UCSD-AML1 (cell line): ENCODE results near the gene TTC33.
"Not testable (repeated sequence)": the region's sequence is repeated elsewhere in the genome, so short reads cannot be mapped to it uniquely, and the experiment has no call there.

Source experiments
- DNase-seq: peaks from one replicate; lab custom pipeline; 2025; ENCODE audit not compliant: unreplicated experiment; lab: John Stamatoyannopoulos, UW

Gene TTC33

GRCh38 chr5:40680741-40681362, 74.9 kb downstream of the TTC33 start:
- peak; percentile 63 for DNase-seq

- peak; percentile 44 for DNase-seq
Observed at GRCh38 chr5:40679913-40680681, 75.7 kb downstream of the TTC33 start, which contains the start of gene PTGER4. PTGER4 (plus strand) TSS chr5:40679915; CDS start chr5:40680994, 1,079 bp downstream.

DNA sequence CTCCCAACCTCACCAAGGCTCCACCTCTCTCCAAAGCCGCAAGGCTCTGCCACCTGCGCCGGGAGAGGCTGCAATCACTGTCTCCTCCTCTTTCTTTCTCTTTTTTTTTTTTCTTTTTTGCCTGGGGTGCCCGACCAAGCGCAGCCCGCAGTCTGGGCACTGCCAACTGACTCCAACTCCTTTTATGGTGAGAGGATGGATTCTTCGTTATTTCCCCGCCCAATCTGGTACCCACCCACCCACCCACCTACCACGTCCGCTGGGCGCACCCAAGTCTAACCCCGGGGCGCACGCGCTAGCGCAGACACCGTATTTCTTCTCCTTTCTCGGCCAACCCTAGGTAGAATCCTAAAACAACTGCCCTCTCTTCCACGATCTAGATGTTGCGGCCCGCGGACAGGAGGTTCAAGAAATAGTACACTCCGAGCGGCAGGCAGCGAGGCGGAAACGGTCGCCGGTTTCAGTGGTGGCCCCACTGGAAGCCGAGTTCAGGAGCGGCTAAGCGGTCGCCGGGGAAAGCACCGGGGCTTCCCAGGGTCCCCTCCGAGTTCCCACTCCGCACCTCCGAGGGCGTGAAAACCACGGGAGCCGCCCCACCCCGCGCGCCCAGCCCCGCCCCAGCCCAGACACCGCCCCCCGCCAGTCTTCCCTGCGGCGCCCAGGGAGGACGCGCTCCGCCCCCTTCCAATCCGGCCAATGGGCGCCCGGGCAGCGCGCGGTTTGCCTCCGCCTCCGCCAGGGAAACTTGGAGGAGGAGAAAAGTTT, 76.4 kb downstream of the TTC33 start:
- peak; percentile 95 for DNase-seq

DNA sequence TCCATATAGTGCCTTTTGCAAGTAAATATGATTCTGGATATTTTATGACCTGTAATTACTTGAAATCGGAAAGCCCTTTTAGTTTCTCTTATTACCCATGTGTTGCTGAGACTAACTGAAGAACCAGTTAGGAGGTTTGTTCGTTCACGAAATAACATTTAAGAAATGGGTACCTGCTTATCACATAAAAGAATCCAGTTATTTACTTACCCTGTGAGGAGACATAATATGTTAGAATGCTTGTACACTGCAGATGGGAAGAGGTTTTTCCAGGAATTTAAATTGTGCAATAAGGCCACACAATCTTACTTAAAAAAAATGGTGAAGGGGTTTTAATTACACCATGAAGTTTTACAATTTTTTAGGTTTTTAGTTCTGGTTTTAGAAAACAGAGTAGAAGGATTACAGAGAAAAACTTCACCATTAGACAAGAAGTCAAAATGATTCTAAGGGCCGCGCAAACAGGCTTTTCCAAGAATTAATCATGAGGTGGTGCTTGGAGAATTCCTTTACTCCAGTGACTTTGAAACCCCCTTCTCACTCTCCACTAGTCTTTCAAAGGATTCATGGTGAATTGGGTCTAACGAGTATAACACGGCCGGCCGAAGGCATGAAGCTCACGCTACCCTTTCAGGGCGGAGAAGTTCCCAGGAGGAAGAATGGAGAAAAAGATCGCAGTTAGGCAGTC, 77.2 kb downstream of the TTC33 start:
- DNase-seq: no peak

DNA sequence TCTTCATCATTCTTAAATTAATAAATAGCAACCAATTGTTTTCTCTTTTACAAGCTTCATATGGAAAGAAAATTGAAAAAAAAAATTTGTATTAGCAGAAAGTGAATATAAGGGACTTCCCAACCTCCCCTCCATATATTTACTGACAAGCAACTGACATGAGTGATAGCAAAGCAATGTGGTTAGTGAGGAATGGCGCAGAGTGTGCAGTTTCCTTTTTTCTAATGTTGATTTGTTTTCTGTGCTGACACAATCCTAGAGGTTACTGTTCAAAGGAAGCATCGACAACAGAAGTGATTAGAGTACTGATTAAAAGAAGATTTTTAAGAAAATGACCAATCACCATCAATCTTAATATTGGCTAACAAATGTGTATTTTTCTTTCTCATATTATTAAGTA, 77.7 kb downstream of the TTC33 start:
- no peak for DNase-seq

DNA sequence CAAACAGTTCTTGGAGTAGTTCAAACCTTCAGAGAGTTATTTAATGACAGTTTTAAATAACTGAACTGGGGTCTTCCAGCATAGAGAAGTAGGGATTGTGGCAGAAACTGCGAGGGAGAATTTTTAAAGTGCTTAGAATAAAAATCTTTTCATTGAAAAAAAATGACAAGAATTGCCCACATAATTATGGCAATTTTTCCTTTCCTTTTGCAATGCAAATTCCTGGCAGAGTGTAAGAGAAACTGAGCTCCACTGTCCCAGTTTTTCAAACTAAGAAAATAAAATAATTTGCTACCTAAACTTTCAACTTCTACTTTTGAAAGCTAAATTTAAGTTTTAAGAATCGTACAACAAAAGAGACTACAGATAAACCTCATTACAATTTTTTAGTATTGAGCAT, 78.3 kb downstream of the TTC33 start:
- DNase-seq: no peak

GRCh38 chr5:40676613-40677343, 79.0 kb downstream of the TTC33 start:
- DNase-seq: no peak

DNA sequence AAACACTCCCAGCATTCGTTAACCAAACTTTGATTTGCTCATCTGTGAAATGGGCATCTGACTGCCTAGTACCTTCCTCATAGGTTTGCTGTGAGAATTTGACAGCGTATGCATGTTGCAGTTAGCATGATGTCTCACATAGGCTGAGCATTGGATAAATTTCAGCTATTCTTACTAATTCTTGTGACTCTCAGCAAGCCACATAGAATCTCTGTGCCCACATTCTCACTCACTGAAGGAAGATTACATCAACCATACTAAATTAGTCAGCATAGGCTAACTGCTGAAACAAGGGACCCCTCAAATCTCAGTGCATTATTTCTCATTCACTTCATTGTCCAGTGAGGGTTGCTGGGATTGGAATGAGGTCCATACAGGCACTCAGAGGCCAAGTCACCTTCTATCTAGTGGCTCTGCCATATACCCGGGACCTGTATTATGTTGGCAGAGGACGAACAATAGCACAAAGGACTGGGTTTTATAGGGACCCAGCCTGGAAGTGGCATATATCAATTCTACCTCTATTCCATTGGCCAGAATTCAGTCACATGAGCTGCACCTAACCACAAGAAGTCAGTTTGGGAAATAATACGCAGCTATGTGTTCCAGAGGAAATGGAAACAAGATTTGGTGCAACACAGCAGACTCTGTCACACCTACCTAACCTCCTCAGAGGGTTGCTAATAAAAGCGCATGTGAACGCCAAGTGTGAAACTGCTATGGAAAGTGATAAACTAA, 80.2 kb downstream of the TTC33 start:
- DNase-seq: no peak

DNA sequence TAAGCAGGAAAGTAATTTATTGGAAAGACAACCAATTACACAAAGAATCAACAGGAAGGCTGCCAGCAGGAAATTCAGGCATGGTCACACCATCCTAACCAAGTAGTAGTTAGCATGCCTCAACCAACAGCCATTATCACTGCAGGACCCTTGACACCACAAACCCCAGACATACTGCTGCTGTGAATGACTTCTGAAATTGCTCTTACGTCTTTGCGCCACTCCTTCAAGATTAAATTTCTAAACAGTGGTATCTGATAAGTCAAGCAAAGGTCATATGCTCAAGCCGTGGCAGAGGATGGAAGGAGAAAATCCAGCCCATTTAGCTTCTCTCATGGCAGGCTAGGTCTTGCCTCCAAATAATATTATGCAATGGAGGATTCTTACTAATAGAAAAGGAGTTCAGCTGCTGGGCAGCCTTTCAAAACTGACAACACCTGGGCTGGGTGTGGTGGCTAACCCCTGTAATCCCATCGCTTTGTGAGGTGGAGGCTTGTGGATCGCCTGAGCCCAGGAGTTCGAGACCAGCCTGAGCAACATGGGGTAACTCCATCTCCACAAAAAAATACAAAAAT, 81.0 kb downstream of the TTC33 start:
- DNase-seq: no peak

DNA sequence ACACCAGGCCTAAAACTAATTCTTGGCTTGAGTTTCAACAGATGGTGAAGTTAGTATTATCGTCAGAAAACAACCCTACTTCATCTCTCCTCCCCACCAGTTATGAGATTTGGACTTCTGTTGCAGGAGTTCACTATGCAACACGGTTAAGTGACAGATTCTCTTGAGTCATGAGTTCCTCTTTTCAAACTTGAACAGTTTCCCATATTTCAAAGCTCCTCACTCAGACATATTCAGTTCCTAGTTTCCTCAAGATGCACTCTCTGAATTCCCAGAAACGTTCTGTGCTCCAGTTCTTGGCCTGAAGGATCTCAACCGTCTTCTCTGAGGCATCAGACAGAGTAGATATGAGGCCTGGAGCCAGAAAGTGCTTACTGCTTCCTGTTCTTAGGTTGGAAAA, 83.3 kb downstream of the TTC33 start:
- no peak for DNase-seq

GRCh38 chr5:40669606-40670390, 86.0 kb downstream of the TTC33 start:
- DNase-seq: no peak

GRCh38 chr5:40667161-40667663, 88.5 kb downstream of the TTC33 start:
- no peak for DNase-seq

- no peak for DNase-seq
Observed at GRCh38 chr5:40666657-40667056, 89.1 kb downstream of the TTC33 start.

GRCh38 chr5:40665635-40666298, 90.0 kb downstream of the TTC33 start:
- peak; percentile 48 for DNase-seq

DNA sequence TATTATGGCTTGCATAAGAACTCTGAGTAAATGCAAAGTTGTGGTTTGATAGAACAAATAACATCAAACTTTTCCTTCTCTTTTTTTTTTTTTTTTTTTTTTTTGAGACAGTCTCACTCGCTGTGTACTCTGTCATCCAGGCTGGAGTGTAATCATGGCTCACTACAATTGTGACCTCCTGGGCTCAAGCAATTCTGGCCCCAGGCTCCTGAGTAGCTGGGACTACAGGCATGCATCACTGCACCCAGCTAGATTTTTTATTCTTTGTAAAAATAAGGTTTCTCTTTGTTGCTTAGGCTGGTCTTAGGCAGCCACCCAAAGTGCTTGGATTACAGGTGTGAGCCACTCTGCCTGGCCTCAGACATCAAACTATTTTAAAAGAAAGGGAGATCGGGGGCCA, 95.0 kb downstream of the TTC33 start:
- DNase-seq: no peak

GRCh38 chr5:40656766-40657165, 99.0 kb downstream of the TTC33 start:
- no peak for DNase-seq

DNA sequence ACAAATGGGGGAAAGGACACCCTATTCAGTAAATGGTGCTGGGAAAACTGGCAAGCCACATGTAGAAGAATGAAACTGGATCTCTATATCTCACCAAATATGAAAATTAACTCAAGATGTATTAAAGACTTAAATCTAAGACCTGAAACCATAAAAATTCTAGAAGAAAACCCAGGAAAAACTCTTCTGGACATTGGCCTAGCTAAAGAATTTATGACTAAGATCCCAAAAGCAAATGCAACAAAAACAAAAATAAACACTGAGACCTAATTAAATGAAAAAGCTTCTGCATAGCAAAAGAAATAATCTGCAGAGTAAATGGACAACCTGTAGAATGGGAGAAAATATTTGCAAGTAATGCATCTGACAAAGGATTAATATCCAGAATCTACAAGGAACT, 99.7 kb downstream of the TTC33 start:
- DNase-seq: not testable (repeated sequence)

DNA sequence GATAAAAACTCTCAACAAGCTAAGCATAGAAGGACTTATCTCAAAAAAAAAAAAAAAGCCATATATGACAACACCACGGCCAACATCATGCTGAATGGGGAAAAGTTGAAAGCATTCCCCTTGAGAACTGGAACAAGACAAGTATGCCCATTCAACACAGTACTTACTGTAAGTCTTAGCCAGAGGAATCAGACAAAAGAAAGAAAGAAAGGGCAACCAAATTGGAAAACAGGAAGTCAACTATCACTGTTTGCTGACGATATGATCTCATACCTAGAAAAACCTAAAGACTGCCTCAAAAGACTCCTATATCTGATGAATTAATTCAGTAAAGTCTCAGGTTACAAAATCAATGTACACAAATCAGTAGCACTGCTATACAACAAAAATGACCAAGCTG, 100.6 kb downstream of the TTC33 start:
- DNase-seq: no peak
